IPS-20b (cell line): Measurements from ENCODE around the gene CDYL.

Experiments used
- H3K27ac ChIP-seq: one replicate; pipeline ENCODE4 v1.5.1; 2013; ENCODE audit warnings: low read length
- H3K27me3 ChIP-seq: 2 replicates; pipeline ENCODE4 v1.6.1; 2013; ENCODE audit warnings: mild to moderate bottlenecking, low read length, inconsistent platforms; ENCODE audit not compliant: insufficient read depth
- H3K36me3 ChIP-seq: 2 replicates; pipeline ENCODE4 v1.6.1; 2013; ENCODE audit warnings: low read depth, mild to moderate bottlenecking, inconsistent platforms, low read length, moderate library complexity; ENCODE audit not compliant: insufficient read depth
- H3K4me1 ChIP-seq: 2 replicates; pipeline ENCODE4 v1.6.1; 2013; ENCODE audit warnings: mild to moderate bottlenecking, control low read depth, inconsistent platforms, low read length, moderate library complexity; ENCODE audit not compliant: insufficient read depth
- H3K4me3 ChIP-seq: 2 replicates; pipeline ENCODE4 v1.5.1; 2013; ENCODE audit warnings: mild to moderate bottlenecking, low read length, inconsistent platforms
- H3K9ac ChIP-seq: 2 replicates; pipeline ENCODE4 v1.6.1; 2013; ENCODE audit warnings: low read depth, mild to moderate bottlenecking, inconsistent platforms, low read length, moderate library complexity
- H3K9me3 ChIP-seq: 2 replicates; pipeline ENCODE4 v1.6.1; 2013; ENCODE audit warnings: mild to moderate bottlenecking, low read depth, low read length, inconsistent platforms; ENCODE audit not compliant: insufficient read depth

The CDYL gene

GRCh38 chr6:4774715-4775493 is 1.3 kb upstream of the CDYL start:
- Histone ChIP-seq H3K27ac (no peak overlapping the region), H3K9ac (peak overlapping the region; percentile 97; the same call in 1 of the 2 replicates), H3K27me3 (peaks cover 40% of the 10 kb centered on the region), H3K4me1 (peaks cover 19% of the 10 kb centered on the region; the same call in 1 of the 2 replicates), H3K9me3 (peaks cover 3% of the 10 kb centered on the region; the same call in 1 of the 2 replicates), H3K4me3 (peak overlapping the region; percentile 94), H3K36me3 (no peaks in the 10 kb centered on the region)

- Histone ChIP-seq H3K27me3 (peaks cover 45% of the 10 kb centered on the region), H3K27ac (no peak overlapping the region), H3K4me3 (peak overlapping the region; percentile 94), H3K4me1 (peaks cover 21% of the 10 kb centered on the region; the same call in 1 of the 2 replicates), H3K9ac (peak overlapping the region; percentile 97; the same call in 1 of the 2 replicates), H3K36me3 (no peaks in the 10 kb centered on the region), H3K9me3 (peaks cover 3% of the 10 kb centered on the region; the same call in 1 of the 2 replicates)
Observed at GRCh38 chr6:4775494-4776130, 592 bp upstream of the CDYL start.

- no peaks in the 10 kb centered on the region for H3K36me3 ChIP-seq
- H3K9ac ChIP-seq: peak overlapping the region; percentile 25; the same call in 1 of the 2 replicates
- H3K4me1 ChIP-seq: peaks cover 26% of the 10 kb centered on the region; the same call in 1 of the 2 replicates
- peaks cover 3% of the 10 kb centered on the region; the same call in 1 of the 2 replicates for H3K9me3 ChIP-seq
- peaks cover 51% of the 10 kb centered on the region for H3K27me3 ChIP-seq
- H3K4me3 ChIP-seq: peak overlapping the region; percentile 75
- H3K27ac ChIP-seq: no peak overlapping the region
Observed at GRCh38 chr6:4776493-4777393, 539 bp downstream of the CDYL start.

- H3K9ac ChIP-seq: peak overlapping the region; percentile 25; the same call in 1 of the 2 replicates
- peak overlapping the region; percentile 75 for H3K4me3 ChIP-seq
- no peaks in the 10 kb centered on the region for H3K36me3 ChIP-seq
- H3K27ac ChIP-seq: no peak overlapping the region
- H3K27me3 ChIP-seq: peaks cover 51% of the 10 kb centered on the region
- H3K9me3 ChIP-seq: peaks cover 3% of the 10 kb centered on the region; the same call in 1 of the 2 replicates
- H3K4me1 ChIP-seq: peaks cover 24% of the 10 kb centered on the region; the same call in 1 of the 2 replicates
Observed at GRCh38 chr6:4777394-4777935, 1.3 kb downstream of the CDYL start.

- Histone ChIP-seq H3K9ac (no peak overlapping the region), H3K4me3 (peak overlapping the region; percentile 75), H3K4me1 (peaks cover 23% of the 10 kb centered on the region; the same call in 1 of the 2 replicates), H3K36me3 (no peaks in the 10 kb centered on the region), H3K9me3 (peaks cover 3% of the 10 kb centered on the region; the same call in 1 of the 2 replicates), H3K27ac (no peak overlapping the region), H3K27me3 (peaks cover 51% of the 10 kb centered on the region)
Observed at GRCh38 chr6:4778086-4778485, 1.9 kb downstream of the CDYL start.

- H3K9me3 ChIP-seq: peaks cover 3% of the 10 kb centered on the region; the same call in 1 of the 2 replicates
- H3K27me3 ChIP-seq: peaks cover 62% of the 10 kb centered on the region
- H3K9ac ChIP-seq: no peak overlapping the region
- peaks cover 33% of the 10 kb centered on the region; the same call in 1 of the 2 replicates for H3K4me1 ChIP-seq
- H3K4me3 ChIP-seq: no peak overlapping the region
- no peak overlapping the region for H3K27ac ChIP-seq
- H3K36me3 ChIP-seq: no peaks in the 10 kb centered on the region
Observed at GRCh38 chr6:4780360-4780812, 4.2 kb downstream of the CDYL start.

- Histone ChIP-seq H3K4me3 (no peak overlapping the region), H3K9ac (no peak overlapping the region), H3K4me1 (peaks cover 41% of the 10 kb centered on the region), H3K36me3 (no peaks in the 10 kb centered on the region), H3K27me3 (peaks cover 71% of the 10 kb centered on the region), H3K9me3 (peaks cover 3% of the 10 kb centered on the region; the same call in 1 of the 2 replicates), H3K27ac (no peak overlapping the region)
Observed at GRCh38 chr6:4781426-4781825, 5.2 kb downstream of the CDYL start.

- Histone ChIP-seq H3K9ac (no peak overlapping the region), H3K4me3 (no peak overlapping the region), H3K27ac (no peak overlapping the region), H3K27me3 (peaks cover 75% of the 10 kb centered on the region), H3K36me3 (no peaks in the 10 kb centered on the region), H3K4me1 (peaks cover 47% of the 10 kb centered on the region), H3K9me3 (peaks cover 3% of the 10 kb centered on the region; the same call in 1 of the 2 replicates)
Observed at GRCh38 chr6:4781967-4782575, 5.9 kb downstream of the CDYL start.

- Histone ChIP-seq H3K9ac (no peak overlapping the region), H3K27me3 (peaks cover 45% of the 10 kb centered on the region), H3K4me1 (peaks cover 41% of the 10 kb centered on the region), H3K27ac (no peak overlapping the region), H3K9me3 (no peaks in the 10 kb centered on the region), H3K4me3 (peak overlapping the region; percentile 17; the same call in 1 of the 2 replicates), H3K36me3 (no peaks in the 10 kb centered on the region)
Observed at GRCh38 chr6:4786996-4787395, 10.8 kb downstream of the CDYL start.

- Histone ChIP-seq H3K4me1 (peaks cover 36% of the 10 kb centered on the region), H3K9ac (no peak overlapping the region), H3K4me3 (no peak overlapping the region), H3K36me3 (no peaks in the 10 kb centered on the region), H3K9me3 (no peaks in the 10 kb centered on the region), H3K27ac (no peak overlapping the region), H3K27me3 (peaks cover 42% of the 10 kb centered on the region)
Observed at GRCh38 chr6:4788482-4788881, 12.3 kb downstream of the CDYL start.
